HG03066 (cell line): ENCODE data around the gene LDLRAD1.
"Not testable (repeated sequence)": the region's sequence is repeated elsewhere in the genome, so short reads cannot be mapped to it uniquely, and the experiment has no call there.

Experiments used
- ATAC-seq: cut with Tn5 transposase; IDR thresholded peaks from one replicate; pipeline ENCODE4 v1.9.1; 2021; ENCODE audit warnings: low read depth; ENCODE audit not compliant: unreplicated experiment

LDLRAD1 gene

GRCh38 chr1:54018635-54019034 is 649 bp upstream of the LDLRAD1 start:
- no peak for ATAC-seq

GRCh38 chr1:54016343-54017282 is 1.4 kb downstream of the LDLRAD1 start:
- ATAC-seq = no peak

- no peak for ATAC-seq
Measured at GRCh38 chr1:54014009-54014629, 3.9 kb downstream of the LDLRAD1 start.

- ATAC-seq = no peak
Measured at GRCh38 chr1:54013393-54014008, 4.5 kb downstream of the LDLRAD1 start.

GRCh38 chr1:54012863-54013262 is 5.1 kb downstream of the LDLRAD1 start:
- ATAC-seq = no peak

- ATAC-seq = no peak
Measured at GRCh38 chr1:54012008-54012325, 6.0 kb downstream of the LDLRAD1 start.

- no peak for ATAC-seq
Measured at GRCh38 chr1:54011316-54012007, 6.5 kb downstream of the LDLRAD1 start.

- ATAC-seq = no peak
Measured at GRCh38 chr1:54010415-54011117, 7.4 kb downstream of the LDLRAD1 start.

GRCh38 chr1:54009406-54009805 is 8.6 kb downstream of the LDLRAD1 start:
- no peak for ATAC-seq

- no peak for ATAC-seq
Measured at GRCh38 chr1:54008876-54009275, 9.1 kb downstream of the LDLRAD1 start.

- ATAC-seq = no peak
Measured at GRCh38 chr1:54007613-54008012, 10.4 kb downstream of the LDLRAD1 start.

GRCh38 chr1:54006508-54006907 is 11.5 kb downstream of the LDLRAD1 start:
- ATAC-seq = no peak

- ATAC-seq = no peak
Measured at GRCh38 chr1:54004481-54005049, 13.4 kb downstream of the LDLRAD1 start.

- ATAC-seq = not testable (repeated sequence)
Measured at GRCh38 chr1:54003750-54004480, 14.1 kb downstream of the LDLRAD1 start.

- no peak for ATAC-seq
Measured at GRCh38 chr1:54003249-54003646, 14.7 kb downstream of the LDLRAD1 start.

- no peak for ATAC-seq
Measured at GRCh38 chr1:54002544-54003248, 15.3 kb downstream of the LDLRAD1 start.

- ATAC-seq = no peak
Measured at GRCh38 chr1:54001591-54001990, 16.4 kb downstream of the LDLRAD1 start.

GRCh38 chr1:53999920-54000319 is 18.1 kb downstream of the LDLRAD1 start:
- no peak for ATAC-seq

- no peak for ATAC-seq
Measured at GRCh38 chr1:53998223-53998622, 19.8 kb downstream of the LDLRAD1 start.
